GM12891 (cell line): ENCODE results near the gene PCDHA1.

Experiments used
- POLR2A ChIP-seq: IDR thresholded peaks from 2 replicates; pipeline ENCODE4 v1.6.1; 2011; ENCODE audit warnings: low read depth, low read length, control low read depth
- POLR2AphosphoS5 ChIP-seq: IDR thresholded peaks from 2 replicates; pipeline ENCODE4 v1.6.1; 2011; ENCODE audit warnings: low read depth, low read length, control low read depth
- POU2F2 ChIP-seq: IDR thresholded peaks from 2 replicates; pipeline ENCODE4 v1.6.1; 2011; ENCODE audit warnings: low read depth, mild to moderate bottlenecking, control low read depth, low read length, moderate library complexity
- TAF1 ChIP-seq: IDR thresholded peaks from 2 replicates; pipeline ENCODE4 v1.6.1; 2011; ENCODE audit warnings: low read depth, low read length, control low read depth

DNA sequence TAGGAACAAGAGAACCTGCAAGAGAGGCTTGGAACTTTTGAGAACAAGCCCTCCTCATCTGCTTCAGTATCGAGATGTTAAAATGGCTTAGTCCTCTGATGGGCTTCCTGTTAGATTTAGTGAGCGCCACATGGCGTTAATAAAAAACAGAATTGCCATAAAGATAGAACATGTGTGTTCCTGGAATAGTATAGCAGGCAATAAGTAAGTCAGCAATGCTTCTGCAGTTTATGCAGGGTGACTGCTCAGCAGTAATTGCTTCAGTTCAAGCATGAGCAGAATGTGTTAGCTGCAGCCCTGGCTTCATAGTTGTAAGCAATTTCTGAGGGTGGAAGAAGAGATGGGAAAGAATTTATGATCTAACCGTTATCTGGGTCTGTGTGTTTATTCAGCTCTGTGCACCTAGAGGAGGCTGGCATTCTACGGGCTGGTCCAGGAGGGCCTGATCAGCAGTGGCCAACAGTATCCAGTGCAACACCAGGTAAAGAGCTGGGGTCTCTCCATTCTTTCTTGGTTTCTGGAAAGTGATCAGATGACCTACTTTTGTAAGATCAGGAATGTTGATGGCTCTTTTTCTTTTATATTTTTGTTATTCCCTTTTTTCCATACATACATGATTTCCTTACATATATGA, 196.3 kb downstream of the PCDHA1 start:
- TF ChIP-seq POLR2A (no peak), POLR2AphosphoS5 (no peak), POU2F2 (no peak), TAF1 (no peak)
